Fibroblast of gingiva (primary cell): ENCODE measurements around the gene PCK2.

ENCODE experiments used
- DNase-seq: peaks from one replicate; pipeline ENCODE4 v3.0.0-alpha.2; 2011; ENCODE audit warnings: low read depth

The PCK2 gene

GRCh38 chr14:24075485-24076301, 18.4 kb upstream of the PCK2 start:
- DNase-seq = no peak

- DNase-seq = no peak
Observed at GRCh38 chr14:24076302-24076601, 17.9 kb upstream of the PCK2 start.

GRCh38 chr14:24077086-24077485, 17.0 kb upstream of the PCK2 start:
- no peak for DNase-seq

GRCh38 chr14:24078146-24078545, 16.0 kb upstream of the PCK2 start:
- no peak for DNase-seq

- no peak for DNase-seq
Observed at GRCh38 chr14:24079491-24080141, 14.5 kb upstream of the PCK2 start.

GRCh38 chr14:24080142-24080530, 14.0 kb upstream of the PCK2 start:
- no peak for DNase-seq

- DNase-seq = no peak
Observed at GRCh38 chr14:24080888-24081738, 13.0 kb upstream of the PCK2 start.

GRCh38 chr14:24081739-24082211, 12.3 kb upstream of the PCK2 start:
- DNase-seq = no peak

GRCh38 chr14:24082411-24083080, 11.6 kb upstream of the PCK2 start:
- DNase-seq = no peak

GRCh38 chr14:24083462-24083861, 10.6 kb upstream of the PCK2 start:
- DNase-seq = no peak

- no peak for DNase-seq
Observed at GRCh38 chr14:24084440-24084839, 9.7 kb upstream of the PCK2 start.

GRCh38 chr14:24085215-24085614, 8.9 kb upstream of the PCK2 start:
- no peak for DNase-seq

- no peak for DNase-seq
Observed at GRCh38 chr14:24086193-24086955, 7.7 kb upstream of the PCK2 start.

- DNase-seq = no peak
Observed at GRCh38 chr14:24087004-24087403, 7.1 kb upstream of the PCK2 start.

GRCh38 chr14:24088095-24088494, 6.0 kb upstream of the PCK2 start:
- no peak for DNase-seq

GRCh38 chr14:24089890-24090289, 4.2 kb upstream of the PCK2 start:
- DNase-seq = no peak

- no peak for DNase-seq
Observed at GRCh38 chr14:24092110-24092504, 2.0 kb upstream of the PCK2 start.

GRCh38 chr14:24092505-24093206, 1.5 kb upstream of the PCK2 start:
- DNase-seq = peak; percentile 69

- DNase-seq = no peak
Observed at GRCh38 chr14:24093207-24093900, 757 bp upstream of the PCK2 start.

GRCh38 chr14:24094841-24095270, 745 bp downstream of the PCK2 start:
- DNase-seq = no peak
